Glutamatergic neuron (in vitro differentiated cells): ENCODE data around the gene EZR. TPM values are rescaled to one million over a fixed set of nuclear protein-coding genes. Genes with fewer than 3 reads are reported as not detected.
A peak's percentile ranks its signal among the peaks of the same experiment; 100 is the strongest.

Source experiments
- DNase-seq: peaks from one replicate; pipeline ENCODE4 v3.0.0; 2022
- H3K27ac Mint-ChIP-seq: one replicate; pipeline ENCODE4 v1.8.0; 2020; ENCODE audit warnings: mild to moderate bottlenecking, mixed read lengths, inconsistent platforms; ENCODE audit not compliant: unreplicated experiment
- H3K27me3 Mint-ChIP-seq: one replicate; pipeline ENCODE4 v1.8.0; 2020; ENCODE audit warnings: mild to moderate bottlenecking, moderate library complexity, mixed read lengths, inconsistent platforms; ENCODE audit not compliant: unreplicated experiment
- H3K36me3 Mint-ChIP-seq: one replicate; pipeline ENCODE4 v1.8.0; 2020; ENCODE audit warnings: mild to moderate bottlenecking, mixed read lengths, inconsistent platforms; ENCODE audit not compliant: unreplicated experiment
- H3K4me1 Mint-ChIP-seq: one replicate; pipeline ENCODE4 v1.8.0; 2020; ENCODE audit warnings: mild to moderate bottlenecking, low read depth, mixed read lengths, inconsistent platforms; ENCODE audit not compliant: unreplicated experiment
- H3K4me3 Mint-ChIP-seq: one replicate; pipeline ENCODE4 v1.8.0; 2020; ENCODE audit warnings: mild to moderate bottlenecking, mixed read lengths, inconsistent platforms; ENCODE audit not compliant: unreplicated experiment
- H3K9me3 Mint-ChIP-seq: one replicate; pipeline ENCODE4 v1.8.0; 2020; ENCODE audit warnings: mild to moderate bottlenecking, moderate library complexity, mixed read lengths, inconsistent platforms; ENCODE audit not compliant: unreplicated experiment
- total RNA-seq: library from RNA; stranded (reverse); fragmentation: NEBNext Ultra II Directional; extraction: Animal tissue kit (Norgen Biotek cat#: 25700); gene quantifications from one replicate; pipeline ENCODE4 v1.2.1, GENCODE V29; 2021; ENCODE audit not compliant: unreplicated experiment
- TF ChIP-seq, protein P1 (sequence below): fragments of 200-600 bp; sonication (generic); IDR thresholded peaks from one replicate; pipeline ENCODE4 v1.5.0; 2021; ENCODE audit not compliant: partially characterized antibody, unreplicated experiment

Gene EZR
- total RNA-seq, 1 donor from 2014 or later: 272 TPM

DNA sequence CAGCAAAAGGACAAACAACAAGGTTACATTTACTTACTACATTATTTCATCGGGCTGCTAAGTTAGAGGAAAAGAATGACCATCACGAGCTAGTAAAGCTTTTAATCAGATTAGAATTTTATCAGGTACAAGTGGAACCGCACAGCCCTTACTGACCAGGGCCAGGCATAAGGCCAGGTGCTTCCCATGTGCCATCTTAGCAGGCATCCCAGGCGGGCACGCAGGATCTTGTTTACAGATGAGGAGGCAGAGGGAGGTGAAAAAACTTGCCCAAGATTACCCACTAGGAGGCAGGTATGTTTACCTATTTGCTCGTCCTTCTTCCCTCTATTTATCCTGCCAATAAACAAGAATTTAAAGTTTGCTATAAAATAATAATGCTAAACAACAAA is 10.7 kb downstream of the EZR start:
- TF ChIP-seq, protein P1, sequence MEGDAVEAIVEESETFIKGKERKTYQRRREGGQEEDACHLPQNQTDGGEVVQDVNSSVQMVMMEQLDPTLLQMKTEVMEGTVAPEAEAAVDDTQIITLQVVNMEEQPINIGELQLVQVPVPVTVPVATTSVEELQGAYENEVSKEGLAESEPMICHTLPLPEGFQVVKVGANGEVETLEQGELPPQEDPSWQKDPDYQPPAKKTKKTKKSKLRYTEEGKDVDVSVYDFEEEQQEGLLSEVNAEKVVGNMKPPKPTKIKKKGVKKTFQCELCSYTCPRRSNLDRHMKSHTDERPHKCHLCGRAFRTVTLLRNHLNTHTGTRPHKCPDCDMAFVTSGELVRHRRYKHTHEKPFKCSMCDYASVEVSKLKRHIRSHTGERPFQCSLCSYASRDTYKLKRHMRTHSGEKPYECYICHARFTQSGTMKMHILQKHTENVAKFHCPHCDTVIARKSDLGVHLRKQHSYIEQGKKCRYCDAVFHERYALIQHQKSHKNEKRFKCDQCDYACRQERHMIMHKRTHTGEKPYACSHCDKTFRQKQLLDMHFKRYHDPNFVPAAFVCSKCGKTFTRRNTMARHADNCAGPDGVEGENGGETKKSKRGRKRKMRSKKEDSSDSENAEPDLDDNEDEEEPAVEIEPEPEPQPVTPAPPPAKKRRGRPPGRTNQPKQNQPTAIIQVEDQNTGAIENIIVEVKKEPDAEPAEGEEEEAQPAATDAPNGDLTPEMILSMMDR: no peak
- Mint-ChIP-seq H3K4me1 (peaks cover 79% of the 10 kb centered on the region), H3K27me3 (peaks cover 7% of the 10 kb centered on the region), H3K4me3 (peak overlapping the region; percentile 26), H3K27ac (no peak overlapping the region), H3K36me3 (no peaks in the 10 kb centered on the region), H3K9me3 (peaks cover 13% of the 10 kb centered on the region)
- DNase-seq: no peak

DNA sequence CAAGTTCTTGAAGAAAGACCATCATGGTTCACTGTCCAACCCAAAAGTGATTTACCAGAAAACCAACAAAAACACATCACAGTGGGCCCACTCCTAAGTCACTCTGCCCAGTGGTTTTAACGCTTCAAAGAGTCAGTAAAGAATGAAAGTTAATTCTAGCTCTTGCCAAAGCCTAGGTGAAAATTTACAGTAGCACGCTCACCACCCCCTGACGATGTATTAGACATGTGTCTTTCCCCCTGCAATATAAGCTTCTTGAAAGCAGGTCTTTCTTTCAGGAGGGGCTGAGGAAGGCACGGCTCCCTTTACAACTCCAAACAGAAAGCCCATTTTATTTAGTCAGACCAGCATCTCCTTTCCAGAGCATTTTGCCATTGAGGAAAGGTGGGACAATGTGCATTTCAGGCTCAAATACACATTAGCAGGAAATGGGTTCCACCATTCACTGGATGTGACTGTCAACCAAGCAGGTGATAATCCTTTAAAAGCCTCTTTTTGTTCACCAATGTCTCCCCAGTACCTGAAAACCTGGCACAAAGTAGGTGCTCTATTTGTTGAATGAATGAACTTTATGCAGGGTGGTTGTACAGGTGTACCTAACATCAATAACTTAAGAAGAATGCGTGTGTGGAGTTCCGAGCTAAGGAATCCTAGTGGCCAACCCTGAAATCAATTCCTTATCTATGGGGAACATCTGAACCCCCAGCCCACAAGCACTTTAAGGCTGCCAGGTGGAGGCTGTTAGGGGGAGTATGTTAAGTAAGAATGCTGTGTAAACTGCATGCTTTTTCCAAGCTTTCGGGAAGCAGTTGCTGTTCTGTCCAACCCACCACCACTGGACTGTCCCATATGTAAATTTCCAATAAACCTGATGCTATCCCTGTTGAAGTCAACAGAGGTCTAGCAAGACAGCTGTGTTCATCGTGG is 11.4 kb downstream of the EZR start:
- Mint-ChIP-seq H3K4me1 (peaks cover 75% of the 10 kb centered on the region), H3K36me3 (no peaks in the 10 kb centered on the region), H3K9me3 (peaks cover 8% of the 10 kb centered on the region), H3K4me3 (peak overlapping the region; percentile 25), H3K27me3 (peaks cover 6% of the 10 kb centered on the region), H3K27ac (no peak overlapping the region)
- TF ChIP-seq, protein P1: peak; percentile 16
- no peak for DNase-seq

DNA sequence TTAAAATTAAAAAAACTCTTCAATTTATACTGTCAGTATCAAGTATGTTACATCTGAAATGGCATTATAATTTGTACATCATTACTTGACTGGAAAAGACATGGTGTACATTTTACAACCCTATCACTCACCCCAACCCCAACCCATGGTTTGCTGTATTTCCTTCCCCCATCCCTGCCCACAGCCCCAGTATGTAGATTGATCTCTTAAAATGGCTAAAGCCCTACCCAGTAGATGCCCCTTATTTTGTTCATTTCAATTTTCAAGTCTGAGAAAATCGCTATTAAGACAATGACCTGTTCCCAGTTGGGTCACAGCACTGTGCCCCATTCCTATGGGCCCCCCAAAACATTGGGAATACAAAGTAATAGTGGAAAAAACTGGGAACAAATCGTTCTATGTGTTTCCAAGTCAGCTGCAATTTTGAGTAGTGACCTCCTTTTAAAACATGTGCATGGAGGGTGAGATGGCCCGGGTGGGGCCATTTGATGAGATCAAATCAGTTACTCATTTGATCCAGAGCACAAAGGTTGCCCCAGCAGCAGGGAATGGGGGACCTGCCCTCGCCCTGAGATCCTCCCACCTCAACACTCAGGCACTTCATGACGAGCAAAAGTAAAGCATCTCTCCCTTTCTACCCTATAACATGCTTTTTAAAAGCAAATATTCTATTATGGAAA is 13.3 kb downstream of the EZR start:
- H3K27ac Mint-ChIP-seq: peak overlapping the region; percentile 15
- TF ChIP-seq, protein P1: no peak
- H3K9me3 Mint-ChIP-seq: peaks cover 5% of the 10 kb centered on the region
- H3K4me3 Mint-ChIP-seq: peak overlapping the region; percentile 10
- peaks cover 4% of the 10 kb centered on the region for H3K27me3 Mint-ChIP-seq
- no peak for DNase-seq
- no peaks in the 10 kb centered on the region for H3K36me3 Mint-ChIP-seq
- peaks cover 69% of the 10 kb centered on the region for H3K4me1 Mint-ChIP-seq

DNA sequence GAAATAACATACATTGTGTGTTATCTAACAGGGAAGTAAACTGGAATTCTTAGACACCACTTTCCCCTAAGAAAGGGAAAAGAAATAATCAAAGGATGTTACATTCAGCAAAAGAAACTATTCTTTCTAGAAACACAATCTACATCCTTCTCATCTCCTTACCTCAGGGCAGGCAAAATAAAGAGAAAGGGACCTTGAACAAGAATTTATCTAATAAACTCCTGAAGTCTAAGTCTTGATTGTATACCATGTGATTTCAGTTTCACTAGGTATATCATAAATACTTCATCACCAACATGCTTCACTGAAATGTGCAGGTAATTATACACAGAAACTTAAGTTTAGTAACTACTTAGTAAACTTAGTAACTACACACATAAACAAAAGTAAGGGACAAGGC is 15.0 kb downstream of the EZR start:
- peak overlapping the region; percentile 31 for H3K4me3 Mint-ChIP-seq
- TF ChIP-seq, protein P1: no peak
- H3K36me3 Mint-ChIP-seq: no peaks in the 10 kb centered on the region
- H3K27me3 Mint-ChIP-seq: peaks cover 2% of the 10 kb centered on the region
- H3K4me1 Mint-ChIP-seq: peaks cover 63% of the 10 kb centered on the region
- H3K27ac Mint-ChIP-seq: peak overlapping the region; percentile 90
- peaks cover 5% of the 10 kb centered on the region for H3K9me3 Mint-ChIP-seq
- DNase-seq: no peak
